CD8-positive, alpha-beta memory T cell (primary cell): ENCODE data around the gene MMP20. TPM values are rescaled to one million over a fixed set of nuclear protein-coding genes. Genes with fewer than 3 reads are reported as not detected.

ENCODE experiments used
- CTCF ChIA-PET: fragments of 350-600 bp; sonication (Branson Sonifier 250); formaldehyde crosslinking; loops from one replicate; lab custom pipeline; 2021; ENCODE audit warnings: antibody characterized with exemption; lab: Charles Lee
- POLR2A ChIA-PET: fragments of 350-600 bp; sonication (Branson Sonifier 250); formaldehyde crosslinking; loops from one replicate; lab custom pipeline; 2021; ENCODE audit warnings: antibody characterized with exemption; lab: Charles Lee
- DNase-seq, 5 donors: peaks; one replicate each; pipeline versions ENCODE4 v3.0.0 to v3.0.0-alpha.2; 2020 to 2022; ENCODE audit warnings: mixed read lengths in 1 of 5
- H3K27ac ChIP-seq: one replicate; pipeline ENCODE4 v1.7.0; 2013; ENCODE audit warnings: low read depth, mild to moderate bottlenecking, low read length, moderate library complexity
- H3K27me3 ChIP-seq: 2 replicates; pipeline ENCODE4 v1.7.0; 2013; ENCODE audit warnings: low read length, mild to moderate bottlenecking; ENCODE audit not compliant: insufficient read depth, poor library complexity, severe bottlenecking
- H3K36me3 ChIP-seq: 2 replicates; pipeline ENCODE4 v1.7.0; 2013; ENCODE audit warnings: mild to moderate bottlenecking, low read length, moderate library complexity; ENCODE audit not compliant: insufficient read depth
- H3K4me1 ChIP-seq: 2 replicates; pipeline ENCODE4 v1.7.0; 2013; ENCODE audit warnings: mild to moderate bottlenecking, low read length, moderate library complexity; ENCODE audit not compliant: insufficient read depth
- H3K4me3 ChIP-seq: 2 replicates; pipeline ENCODE4 v1.7.0; 2013; ENCODE audit warnings: mild to moderate bottlenecking, low read length
- H3K9me3 ChIP-seq: 2 replicates; pipeline ENCODE4 v1.7.0; 2013; ENCODE audit warnings: mild to moderate bottlenecking, low read length
- H3K27ac Mint-ChIP-seq, 8 donors: one replicate each; pipeline ENCODE4 v1.8.0; 2020 to 2021; ENCODE audit warnings: mixed read lengths in 8 of 8, mild to moderate bottlenecking in 6 of 8, inconsistent platforms in 3 of 8, moderate library complexity in 3 of 8
- H3K27me3 Mint-ChIP-seq, 2 donors: one replicate each; pipeline ENCODE4 v1.8.0; 2020 to 2021; ENCODE audit warnings: mixed read lengths in 2 of 2, mild to moderate bottlenecking in 1 of 2, moderate library complexity in 1 of 2
- H3K36me3 Mint-ChIP-seq, 3 donors: one replicate each; pipeline ENCODE4 v1.8.0; 2020 to 2021; ENCODE audit warnings: mixed read lengths in 3 of 3, inconsistent platforms in 1 of 3, mild to moderate bottlenecking in 1 of 3
- H3K4me1 Mint-ChIP-seq, 3 donors: one replicate each; pipeline ENCODE4 v1.8.0; 2020 to 2021; ENCODE audit warnings: mixed read lengths in 3 of 3, inconsistent platforms in 1 of 3, mild to moderate bottlenecking in 1 of 3
- H3K4me3 Mint-ChIP-seq, 7 donors: one replicate each; pipeline ENCODE4 v1.8.0; 2020 to 2021; ENCODE audit warnings: mixed read lengths in 7 of 7, mild to moderate bottlenecking in 6 of 7, moderate library complexity in 4 of 7, inconsistent platforms in 2 of 7
- H3K9me3 Mint-ChIP-seq, 5 donors: one replicate each; pipeline ENCODE4 v1.8.0; 2020 to 2022; ENCODE audit warnings: mixed read lengths in 5 of 5, mild to moderate bottlenecking in 3 of 5, moderate library complexity in 2 of 5, inconsistent platforms in 1 of 5
- polyA plus RNA-seq: library from polyadenylated mRNA; unstranded; fragments of 300-500 nt; fragmentation: Illumina TruSeq; gene quantifications from one replicate; pipeline ENCODE4 v1.2.3, GENCODE V29; 2021
- total RNA-seq, 2 experiments: library from RNA; stranded (reverse); gene quantifications; one replicate each; pipeline ENCODE4 v1.2.3, GENCODE V29; 2021

MMP20 gene
- total and polyA plus RNA-seq, 3 experiments from 2014 or later: not detected

DNA sequence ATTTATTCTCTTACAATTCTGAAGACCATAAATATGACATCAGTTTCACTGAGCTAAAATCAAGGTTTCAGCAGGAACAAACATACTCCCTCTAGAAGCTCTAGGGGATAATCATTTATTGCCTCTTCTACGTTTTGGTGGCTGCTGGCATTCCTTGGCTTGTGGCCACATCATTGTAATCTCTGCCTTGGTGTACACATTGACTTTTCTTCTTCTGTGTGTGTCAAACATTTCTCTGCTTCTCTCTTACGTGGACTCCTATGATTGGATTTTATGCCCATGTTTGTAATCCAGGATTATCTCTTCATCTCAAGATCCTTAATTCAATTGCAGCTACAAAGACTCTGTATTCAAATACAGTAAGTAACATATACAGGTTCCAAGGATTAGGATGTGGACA is 30.4 kb upstream of the MMP20 start:
- peaks cover 0 to 2% (median 0%) of the 10 kb centered on the region in 3 donors for H3K36me3 Mint-ChIP-seq
- H3K27me3 Mint-ChIP-seq: peaks cover 13 to 58% of the 10 kb centered on the region in 2 donors
- ChIA-PET POLR2A (no interaction called here), CTCF (interaction anchor here (1.4 kb wide), 1 partner anchor 10 kb away, joined by 3 read pairs; no protein-coding TSS in a partner anchor)
- Histone ChIP-seq H3K9me3 (no peaks in the 10 kb centered on the region), H3K27ac (no peak overlapping the region), H3K4me3 (no peak overlapping the region), H3K36me3 (no peaks in the 10 kb centered on the region), H3K27me3 (no peaks in the 10 kb centered on the region), H3K4me1 (no peaks in the 10 kb centered on the region)
- peaks cover 0 to 2% (median 0%) of the 10 kb centered on the region in 5 donors for H3K9me3 Mint-ChIP-seq
- no peak overlapping the region for H3K4me3 Mint-ChIP-seq
- DNase-seq: no peak
- H3K27ac Mint-ChIP-seq: no peak overlapping the region
- H3K4me1 Mint-ChIP-seq: no peaks in the 10 kb centered on the region

DNA sequence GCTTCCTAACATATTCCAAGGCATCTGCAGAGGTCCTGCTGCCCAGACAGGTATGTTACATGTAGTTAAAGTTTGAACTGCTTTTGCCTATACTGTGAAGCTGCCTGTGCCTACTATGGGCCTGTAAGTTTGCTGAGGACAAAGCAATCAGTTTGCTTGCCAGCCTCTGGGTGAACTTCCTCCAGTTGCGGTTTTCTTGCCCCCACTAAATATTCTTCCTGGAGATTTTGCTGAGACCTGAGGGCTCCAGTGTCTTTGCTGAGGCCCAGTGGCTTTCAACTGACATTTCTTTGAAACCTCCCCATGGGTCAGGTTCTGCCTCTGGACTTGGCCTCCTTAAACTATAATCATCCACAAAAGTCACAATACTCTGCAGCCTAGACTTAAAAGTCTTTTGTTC is 29.6 kb upstream of the MMP20 start:
- H3K9me3 ChIP-seq: no peaks in the 10 kb centered on the region
- Mint-ChIP-seq H3K27me3 (peaks cover 16 to 58% of the 10 kb centered on the region in 2 donors), H3K9me3 (peaks cover 0 to 2% (median 0%) of the 10 kb centered on the region in 5 donors), H3K27ac (no peak overlapping the region), H3K4me1 (no peaks in the 10 kb centered on the region), H3K36me3 (peaks cover 0 to 2% (median 0%) of the 10 kb centered on the region in 3 donors), H3K4me3 (no peak overlapping the region)
- H3K4me3 ChIP-seq: no peak overlapping the region
- ChIA-PET POLR2A (no interaction called here), CTCF (interaction anchor here (1.4 kb wide), 1 partner anchor 11 kb away, joined by 3 read pairs; no protein-coding TSS in a partner anchor)
- no peaks in the 10 kb centered on the region for H3K36me3 ChIP-seq
- H3K4me1 ChIP-seq: no peaks in the 10 kb centered on the region
- H3K27me3 ChIP-seq: no peaks in the 10 kb centered on the region
- no peak for DNase-seq
- H3K27ac ChIP-seq: no peak overlapping the region

DNA sequence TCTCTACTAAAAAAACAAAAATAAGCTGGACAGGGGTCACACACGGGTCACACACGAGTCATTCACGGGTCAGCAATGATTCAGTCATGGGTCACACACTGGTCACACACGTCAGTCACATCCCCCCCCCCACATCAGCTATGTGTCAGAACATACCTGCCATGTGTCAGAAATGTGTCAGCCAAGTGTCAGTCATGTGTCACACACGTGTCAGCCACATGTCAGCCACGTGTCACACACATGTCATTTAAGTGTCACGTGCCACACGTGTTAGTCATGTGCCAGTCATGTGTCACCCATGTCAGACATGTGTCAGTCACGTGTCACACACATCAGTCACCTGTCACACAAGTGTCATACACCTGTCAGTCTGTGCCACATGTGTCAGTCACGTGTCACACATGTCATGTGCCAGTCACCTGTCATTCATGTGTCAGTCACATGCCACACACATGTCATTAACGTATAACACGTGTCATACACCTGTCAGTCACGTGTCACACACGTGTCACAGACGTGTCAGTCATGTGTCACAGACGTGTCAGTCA is 28.7 kb upstream of the MMP20 start:
- no peaks in the 10 kb centered on the region for H3K36me3 ChIP-seq
- Mint-ChIP-seq H3K9me3 (peaks cover 0 to 2% (median 0%) of the 10 kb centered on the region in 5 donors), H3K27me3 (peaks cover 17 to 50% of the 10 kb centered on the region in 2 donors), H3K4me1 (no peaks in the 10 kb centered on the region), H3K27ac (peak overlapping the region in 1 of 8 donors; percentile 51), H3K4me3 (no peak overlapping the region), H3K36me3 (peaks cover 0 to 2% (median 0%) of the 10 kb centered on the region in 3 donors)
- no peaks in the 10 kb centered on the region for H3K4me1 ChIP-seq
- POLR2A ChIA-PET: no interaction called here
- CTCF ChIA-PET: interaction anchor here (1.0 kb wide), 1 partner anchor 13 kb away, joined by 3 read pairs; no protein-coding TSS in a partner anchor
- H3K9me3 ChIP-seq: no peaks in the 10 kb centered on the region
- DNase-seq: no peak
- H3K27me3 ChIP-seq: no peaks in the 10 kb centered on the region
- no peak overlapping the region for H3K27ac ChIP-seq
- no peak overlapping the region for H3K4me3 ChIP-seq

DNA sequence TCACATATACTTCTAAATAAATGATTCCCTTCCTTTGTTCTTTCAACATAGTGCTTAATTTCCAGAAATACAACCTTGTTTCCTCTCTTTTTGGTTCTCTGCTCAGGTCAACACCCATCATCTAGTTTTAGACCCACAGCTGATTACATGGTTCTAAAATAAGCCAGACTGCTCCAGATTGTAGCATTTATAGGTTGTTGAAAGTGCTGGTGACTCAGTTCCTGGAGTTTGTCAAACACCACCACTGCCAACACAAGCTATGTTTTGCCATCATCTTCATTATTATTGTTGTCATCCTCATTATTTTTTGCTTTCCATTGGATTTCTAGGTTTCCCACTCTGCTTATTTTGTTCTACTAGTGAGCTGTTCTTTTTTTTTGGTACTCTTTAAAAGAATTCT is 22.3 kb upstream of the MMP20 start:
- no peaks in the 10 kb centered on the region for H3K27me3 ChIP-seq
- Mint-ChIP-seq H3K4me3 (no peak overlapping the region), H3K36me3 (no peaks in the 10 kb centered on the region), H3K27ac (no peak overlapping the region), H3K9me3 (no peaks in the 10 kb centered on the region), H3K27me3 (peaks cover 19 to 20% of the 10 kb centered on the region in 2 donors), H3K4me1 (no peaks in the 10 kb centered on the region)
- POLR2A ChIA-PET: no interaction called here
- no peaks in the 10 kb centered on the region for H3K36me3 ChIP-seq
- CTCF ChIA-PET: no interaction called here
- no peak overlapping the region for H3K4me3 ChIP-seq
- no peaks in the 10 kb centered on the region for H3K9me3 ChIP-seq
- no peak overlapping the region for H3K27ac ChIP-seq
- no peaks in the 10 kb centered on the region for H3K4me1 ChIP-seq
- no peak for DNase-seq

GRCh38 chr11:102643941-102644340 is 18.8 kb upstream of the MMP20 start:
- no peaks in the 10 kb centered on the region for H3K4me1 ChIP-seq
- no peak for DNase-seq
- H3K9me3 ChIP-seq: no peaks in the 10 kb centered on the region
- Mint-ChIP-seq H3K4me1 (no peaks in the 10 kb centered on the region), H3K4me3 (no peak overlapping the region), H3K36me3 (no peaks in the 10 kb centered on the region), H3K27me3 (peaks cover 0 to 3% of the 10 kb centered on the region in 2 donors), H3K27ac (no peak overlapping the region), H3K9me3 (no peaks in the 10 kb centered on the region)
- no peaks in the 10 kb centered on the region for H3K36me3 ChIP-seq
- no peak overlapping the region for H3K4me3 ChIP-seq
- H3K27ac ChIP-seq: no peak overlapping the region
- H3K27me3 ChIP-seq: no peaks in the 10 kb centered on the region
- ChIA-PET POLR2A (no interaction called here), CTCF (no interaction called here)

DNA sequence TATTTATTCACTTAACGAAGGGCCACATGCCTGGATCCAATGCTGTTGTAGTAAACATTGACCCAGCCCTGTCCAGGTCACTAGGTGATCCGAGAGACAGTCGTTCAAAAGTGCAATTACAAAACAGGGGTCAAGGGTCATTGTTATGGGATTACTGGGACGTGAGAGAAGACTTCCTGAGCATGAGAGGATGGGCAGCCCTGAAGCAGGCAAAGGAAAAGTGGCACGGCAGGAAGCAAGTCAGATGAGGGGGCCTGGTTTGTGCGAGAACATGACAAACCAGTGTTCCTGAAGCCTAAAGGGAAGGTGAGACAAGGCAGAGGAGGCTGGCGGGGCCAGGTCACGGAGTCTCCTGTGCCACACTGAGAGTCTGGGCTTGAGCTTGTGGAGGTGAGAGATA is 15.8 kb upstream of the MMP20 start:
- Histone ChIP-seq H3K27me3 (no peaks in the 10 kb centered on the region), H3K4me1 (no peaks in the 10 kb centered on the region), H3K4me3 (no peak overlapping the region), H3K27ac (no peak overlapping the region), H3K9me3 (no peaks in the 10 kb centered on the region), H3K36me3 (no peaks in the 10 kb centered on the region)
- no peak overlapping the region for H3K4me3 Mint-ChIP-seq
- no peak for DNase-seq
- no peaks in the 10 kb centered on the region for H3K36me3 Mint-ChIP-seq
- H3K9me3 Mint-ChIP-seq: no peaks in the 10 kb centered on the region
- no peak overlapping the region for H3K27ac Mint-ChIP-seq
- ChIA-PET CTCF (no interaction called here), POLR2A (no interaction called here)
- no peaks in the 10 kb centered on the region for H3K4me1 Mint-ChIP-seq
- peaks cover under 1 to 8% of the 10 kb centered on the region in 2 donors for H3K27me3 Mint-ChIP-seq

DNA sequence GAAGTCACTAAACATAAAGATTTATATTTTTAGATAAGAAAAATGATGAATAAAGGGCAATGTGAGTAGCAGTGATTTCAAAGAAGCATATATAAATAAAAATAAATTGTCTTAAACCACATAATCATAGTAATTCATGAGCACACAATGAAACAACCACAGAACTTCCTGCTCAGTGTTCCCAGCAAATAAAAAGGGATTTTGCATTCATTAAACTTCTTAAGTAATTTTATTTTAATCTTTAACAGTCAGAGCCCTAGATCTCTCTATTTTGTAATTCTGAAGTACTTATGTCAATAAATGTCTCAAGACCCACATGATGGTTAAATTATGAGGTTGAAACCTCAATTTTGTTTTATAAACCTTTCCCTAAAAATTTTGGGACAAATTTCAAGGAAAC is 14.5 kb upstream of the MMP20 start:
- H3K27ac Mint-ChIP-seq: no peak overlapping the region
- H3K36me3 ChIP-seq: no peaks in the 10 kb centered on the region
- CTCF ChIA-PET: no interaction called here
- no peak for DNase-seq
- H3K4me1 Mint-ChIP-seq: no peaks in the 10 kb centered on the region
- no peak overlapping the region for H3K27ac ChIP-seq
- no peak overlapping the region for H3K4me3 ChIP-seq
- H3K4me3 Mint-ChIP-seq: no peak overlapping the region
- POLR2A ChIA-PET: no interaction called here
- no peaks in the 10 kb centered on the region for H3K4me1 ChIP-seq
- H3K9me3 Mint-ChIP-seq: no peaks in the 10 kb centered on the region
- no peaks in the 10 kb centered on the region for H3K36me3 Mint-ChIP-seq
- H3K27me3 ChIP-seq: no peaks in the 10 kb centered on the region
- no peaks in the 10 kb centered on the region for H3K9me3 ChIP-seq
- H3K27me3 Mint-ChIP-seq: peaks cover 4 to 5% of the 10 kb centered on the region in 2 donors

DNA sequence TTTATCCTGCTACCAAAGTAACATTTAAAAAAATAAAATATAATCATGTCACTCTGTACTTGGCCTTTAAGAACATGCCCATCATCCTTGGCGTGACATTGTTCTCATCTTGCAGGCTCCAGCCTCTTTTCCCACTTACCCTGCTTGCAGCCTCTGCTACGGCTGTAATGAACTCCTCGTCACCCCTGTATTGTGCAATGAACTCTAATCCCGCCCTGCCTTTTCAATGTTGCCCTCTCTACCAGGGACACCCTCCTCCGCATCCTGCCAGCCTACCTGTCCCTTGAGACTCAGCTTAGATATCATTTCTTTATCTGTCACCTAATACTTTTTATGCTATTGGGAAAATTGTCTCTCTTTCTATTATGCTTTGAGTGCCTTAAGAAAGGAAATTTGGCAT is 12.6 kb upstream of the MMP20 start:
- H3K9me3 ChIP-seq: no peaks in the 10 kb centered on the region
- no peak for DNase-seq
- peaks cover 4 to 5% of the 10 kb centered on the region in 2 donors for H3K27me3 Mint-ChIP-seq
- no peaks in the 10 kb centered on the region for H3K27me3 ChIP-seq
- H3K9me3 Mint-ChIP-seq: no peaks in the 10 kb centered on the region
- CTCF ChIA-PET: no interaction called here
- H3K4me3 Mint-ChIP-seq: no peak overlapping the region
- no peaks in the 10 kb centered on the region for H3K4me1 ChIP-seq
- H3K4me3 ChIP-seq: no peak overlapping the region
- no peaks in the 10 kb centered on the region for H3K36me3 ChIP-seq
- no peak overlapping the region for H3K27ac Mint-ChIP-seq
- no peak overlapping the region for H3K27ac ChIP-seq
- POLR2A ChIA-PET: no interaction called here
- no peaks in the 10 kb centered on the region for H3K4me1 Mint-ChIP-seq
- no peaks in the 10 kb centered on the region for H3K36me3 Mint-ChIP-seq
